ENCODE results near the gene BMF. TPM values are rescaled to one million over a fixed set of nuclear protein-coding genes. Genes with fewer than 3 reads are reported as not detected.

Gene BMF
- total RNA-seq, 4 donors from 2014 or later, result 13.3 to 35.4 (median 25.1) TPM

- H3K9me3 ChIP-seq, result no peaks in the 10 kb centered on the region
- WGBS, 2 donors (ENCODE audit: low coverage in 1 of 2), result 0 to 54% methylated on average over 1 to 8 of the region's 8 CpGs
- no peaks in the 10 kb centered on the region for H3K36me3 ChIP-seq
- peak overlapping the region; percentile 90 to 94 (median 91) for H3K27ac ChIP-seq
- no peaks in the 10 kb centered on the region for H3K27me3 ChIP-seq
- DNase-seq, result no peak
- intact Hi-C loops (cut with DNase I; ENCODE audit: low total_unique reads), result loop anchor here (10.0 kb wide), 1 partner anchor 220 kb away; the partner anchor contains the start of gene INAFM2
- peak overlapping the region in 1 of 4 donors; percentile 13 for H3K4me3 ChIP-seq
- in situ Hi-C loops (cut with MboI; ENCODE audit: low pct_ligation_motif_present in 1 of 4, low pct_unique_long_range_greater_than_20kb in 1 of 4, low sequenced_read_pairs in 3 of 4), result loop anchor here in 2 of 4 donors (10.0 kb wide), 2 partner anchors 50 to 60 kb away; no protein-coding TSS in a partner anchor
- H3K4me1 ChIP-seq, result peaks cover 77 to 94% (median 86%) of the 10 kb centered on the region in 4 donors
- TF ChIP-seq POLR2A (IDR thresholded peaks at IDR 0.05) (no peak), CTCF (IDR thresholded peaks at IDR 0.05) (no peak), EP300 (IDR thresholded peaks at IDR 0.05; ENCODE audit: low read depth) (no peak), POLR2AphosphoS5 (IDR thresholded peaks at IDR 0.05) (no peak)
These were observed 4.3 kb downstream of the BMF start for GRCh38 chr15:40104296-40104864.

- Histone ChIP-seq H3K36me3 (no peaks in the 10 kb centered on the region), H3K27ac (peak overlapping the region; percentile 90 to 94 (median 91)), H3K9me3 (no peaks in the 10 kb centered on the region), H3K27me3 (no peaks in the 10 kb centered on the region), H3K4me1 (peaks cover 82 to 95% (median 89%) of the 10 kb centered on the region in 4 donors), H3K4me3 (no peak overlapping the region)
- WGBS, 2 donors (ENCODE audit: low coverage in 1 of 2), result 63% methylated on average over 7 of the region's 7 CpGs; no CpG with 5 or more reads in 1 of the 2 donors
- DNase-seq, result no peak
- in situ Hi-C loops (cut with MboI; ENCODE audit: low pct_ligation_motif_present in 1 of 4, low pct_unique_long_range_greater_than_20kb in 1 of 4, low sequenced_read_pairs in 3 of 4), result loop anchor here in 2 of 4 donors (10.0 kb wide), 2 partner anchors 49 to 59 kb away; no protein-coding TSS in a partner anchor
- TF ChIP-seq EP300 (IDR thresholded peaks at IDR 0.05; ENCODE audit: low read depth) (no peak), POLR2A (IDR thresholded peaks at IDR 0.05) (no peak), CTCF (IDR thresholded peaks at IDR 0.05) (no peak), POLR2AphosphoS5 (IDR thresholded peaks at IDR 0.05) (no peak)
- intact Hi-C loops (cut with DNase I; ENCODE audit: low total_unique reads), result loop anchor here (10.0 kb wide), 1 partner anchor 221 kb away; the partner anchor contains the start of gene INAFM2
These were observed 4.8 kb downstream of the BMF start for GRCh38 chr15:40103864-40104271.

- no peaks in the 10 kb centered on the region for H3K36me3 ChIP-seq
These were observed 5.5 kb downstream of the BMF start for GRCh38 chr15:40102897-40103858.

More at GRCh38 chr15:40102897-40103858, 5.5 kb downstream of the BMF start:
- H3K4me3 ChIP-seq, result no peak overlapping the region
- intact Hi-C loops (cut with DNase I; ENCODE audit: low total_unique reads), result loop anchor here (10.0 kb wide), 1 partner anchor 222 kb away; the partner anchor contains the start of gene INAFM2
- H3K27me3 ChIP-seq, result no peaks in the 10 kb centered on the region
- in situ Hi-C loops (cut with MboI; ENCODE audit: low pct_ligation_motif_present in 1 of 4, low pct_unique_long_range_greater_than_20kb in 1 of 4, low sequenced_read_pairs in 3 of 4), result loop anchor here in 2 of 4 donors (10.0 kb wide), 2 partner anchors 48 to 58 kb away; no protein-coding TSS in a partner anchor
- peak; percentile 17 to 72 (median 70) for TF ChIP-seq POLR2AphosphoS5 (IDR thresholded peaks at IDR 0.05)
- no peak for TF ChIP-seq CTCF (IDR thresholded peaks at IDR 0.05)
- no peak for TF ChIP-seq POLR2A (IDR thresholded peaks at IDR 0.05)
- WGBS, 2 donors (ENCODE audit: low coverage in 1 of 2), result 22 to 30% methylated on average over 2 to 28 of the region's 29 CpGs
- H3K9me3 ChIP-seq, result no peaks in the 10 kb centered on the region
- peak overlapping the region; percentile 90 to 94 (median 91) for H3K27ac ChIP-seq
- DNase-seq, result peak; percentile 89
- peaks cover 88 to 100% (median 95%) of the 10 kb centered on the region in 4 donors for H3K4me1 ChIP-seq

All from transverse colon (tissue), 4 donors.